VCaP (cell line): Measurements from ENCODE around the gene DNAJC16.
A peak's percentile ranks its signal among the peaks of the same experiment; 100 is the strongest.
"Not testable (repeated sequence)": the region's sequence is repeated elsewhere in the genome, so short reads cannot be mapped to it uniquely, and the experiment has no call there.

Experiments used
- H3K27ac ChIP-seq: fragments of 450-650 bp; 2 replicates; pipeline ENCODE4 v1.5.1; 2017
- TF ChIP-seq, protein P1 (sequence below): fragments of 450-650 bp; conservative IDR thresholded peaks from 2 replicates; pipeline ENCODE4 v1.5.1; 2017; ENCODE audit warnings: mild to moderate bottlenecking, moderate library complexity

Gene DNAJC16

DNA sequence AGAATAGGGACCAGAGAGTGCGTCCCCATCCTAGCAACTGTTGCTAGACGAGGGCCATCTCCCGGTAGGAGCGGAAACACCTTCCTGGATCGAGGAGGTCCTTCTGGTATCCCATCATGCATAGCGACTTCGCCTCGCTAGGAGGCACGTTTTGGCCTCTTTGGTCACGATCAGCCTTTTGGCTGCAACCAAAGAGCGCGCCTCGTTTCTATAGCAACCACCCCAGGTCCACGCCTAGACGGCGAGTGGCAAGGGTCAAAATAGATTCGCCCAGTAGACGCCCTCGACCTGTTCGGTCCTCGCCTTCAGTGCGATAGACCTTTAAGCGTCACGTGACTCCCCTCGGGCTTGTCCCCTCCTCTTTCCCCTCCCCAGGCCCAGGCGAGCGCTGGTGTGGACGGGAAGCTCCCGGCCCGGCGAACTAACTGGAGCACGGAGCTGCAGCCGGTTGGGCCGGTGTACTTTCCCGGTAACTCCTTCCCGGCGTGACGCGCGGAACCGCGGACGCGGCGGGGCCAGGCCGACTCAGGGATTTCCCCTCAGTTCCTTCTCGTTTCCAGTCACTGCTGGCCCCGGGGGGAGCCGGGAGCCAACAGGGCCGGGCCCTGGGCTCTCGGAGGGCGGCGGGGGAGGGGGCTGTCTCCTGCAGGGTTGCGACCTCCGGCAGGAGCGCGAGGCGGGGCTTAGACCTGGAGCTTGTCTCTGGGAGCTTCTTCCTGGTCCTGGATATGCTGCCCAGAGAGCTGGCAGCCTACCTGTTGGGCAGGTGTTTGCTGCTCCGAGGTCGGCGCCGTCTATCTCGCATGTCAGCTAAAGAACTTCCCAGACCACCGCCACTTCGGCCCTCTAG lies at the start of gene DNAJC16:
Gene DNAJC16, plus strand, starts transcription at position 359 of the 850 bp plus-strand sequence. CDS start 2,258 bp downstream, outside the sequence.
- peak within 1 kb of the TSS; percentile 90 for H3K27ac ChIP-seq
- TF ChIP-seq, protein P1, sequence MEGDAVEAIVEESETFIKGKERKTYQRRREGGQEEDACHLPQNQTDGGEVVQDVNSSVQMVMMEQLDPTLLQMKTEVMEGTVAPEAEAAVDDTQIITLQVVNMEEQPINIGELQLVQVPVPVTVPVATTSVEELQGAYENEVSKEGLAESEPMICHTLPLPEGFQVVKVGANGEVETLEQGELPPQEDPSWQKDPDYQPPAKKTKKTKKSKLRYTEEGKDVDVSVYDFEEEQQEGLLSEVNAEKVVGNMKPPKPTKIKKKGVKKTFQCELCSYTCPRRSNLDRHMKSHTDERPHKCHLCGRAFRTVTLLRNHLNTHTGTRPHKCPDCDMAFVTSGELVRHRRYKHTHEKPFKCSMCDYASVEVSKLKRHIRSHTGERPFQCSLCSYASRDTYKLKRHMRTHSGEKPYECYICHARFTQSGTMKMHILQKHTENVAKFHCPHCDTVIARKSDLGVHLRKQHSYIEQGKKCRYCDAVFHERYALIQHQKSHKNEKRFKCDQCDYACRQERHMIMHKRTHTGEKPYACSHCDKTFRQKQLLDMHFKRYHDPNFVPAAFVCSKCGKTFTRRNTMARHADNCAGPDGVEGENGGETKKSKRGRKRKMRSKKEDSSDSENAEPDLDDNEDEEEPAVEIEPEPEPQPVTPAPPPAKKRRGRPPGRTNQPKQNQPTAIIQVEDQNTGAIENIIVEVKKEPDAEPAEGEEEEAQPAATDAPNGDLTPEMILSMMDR = peak; percentile 21; the same call in 1 of the 2 replicates

DNA sequence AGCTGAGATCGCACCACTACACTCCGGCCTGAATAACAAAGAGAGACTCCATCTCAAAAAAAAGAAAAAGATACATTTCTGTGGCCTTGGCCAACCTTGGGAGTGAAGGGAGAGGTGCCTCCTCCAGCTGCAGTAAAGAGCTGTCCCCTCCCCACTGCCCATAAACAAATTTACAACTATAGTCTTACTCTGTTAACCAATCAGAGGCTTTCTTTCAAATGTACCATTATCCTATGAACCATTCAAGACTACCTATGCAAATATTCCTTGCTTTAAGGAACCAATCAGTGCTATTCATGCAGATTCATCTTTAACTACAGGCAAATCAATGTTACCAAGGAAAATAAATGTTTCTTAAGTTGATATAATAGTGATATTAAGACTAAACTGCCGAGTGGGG lies 49.7 kb upstream of the DNAJC16 start:
- no peak overlapping the region for H3K27ac ChIP-seq
- TF ChIP-seq, protein P1 = no peak

DNA sequence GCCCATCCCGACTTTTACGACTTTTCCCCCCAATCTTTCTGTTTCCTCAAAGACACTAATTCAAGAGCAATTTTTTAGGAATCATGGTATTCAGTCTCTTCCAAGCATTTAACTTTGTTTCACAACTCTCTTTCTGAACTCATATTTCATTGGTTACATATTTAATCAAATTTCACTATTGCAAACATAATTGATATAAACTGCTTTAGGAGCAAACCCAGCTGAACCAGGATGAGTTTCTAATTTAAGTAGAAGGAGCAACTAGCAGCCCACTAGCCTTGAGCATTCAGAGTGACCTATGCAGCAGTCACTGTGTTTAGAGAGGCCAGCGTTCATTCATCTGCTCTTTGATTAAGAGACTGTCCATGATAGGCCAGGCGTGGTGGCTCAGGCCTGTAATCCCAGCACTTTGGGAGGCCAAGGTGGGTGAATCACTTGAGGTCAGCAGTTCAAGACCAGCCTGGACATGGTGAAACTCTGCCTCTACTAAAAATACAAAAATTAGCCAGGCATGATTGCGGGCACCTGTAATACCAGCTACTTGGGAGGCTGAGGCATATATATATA lies 48.9 kb upstream of the DNAJC16 start:
- TF ChIP-seq, protein P1 = no peak
- H3K27ac ChIP-seq = no peak overlapping the region

DNA sequence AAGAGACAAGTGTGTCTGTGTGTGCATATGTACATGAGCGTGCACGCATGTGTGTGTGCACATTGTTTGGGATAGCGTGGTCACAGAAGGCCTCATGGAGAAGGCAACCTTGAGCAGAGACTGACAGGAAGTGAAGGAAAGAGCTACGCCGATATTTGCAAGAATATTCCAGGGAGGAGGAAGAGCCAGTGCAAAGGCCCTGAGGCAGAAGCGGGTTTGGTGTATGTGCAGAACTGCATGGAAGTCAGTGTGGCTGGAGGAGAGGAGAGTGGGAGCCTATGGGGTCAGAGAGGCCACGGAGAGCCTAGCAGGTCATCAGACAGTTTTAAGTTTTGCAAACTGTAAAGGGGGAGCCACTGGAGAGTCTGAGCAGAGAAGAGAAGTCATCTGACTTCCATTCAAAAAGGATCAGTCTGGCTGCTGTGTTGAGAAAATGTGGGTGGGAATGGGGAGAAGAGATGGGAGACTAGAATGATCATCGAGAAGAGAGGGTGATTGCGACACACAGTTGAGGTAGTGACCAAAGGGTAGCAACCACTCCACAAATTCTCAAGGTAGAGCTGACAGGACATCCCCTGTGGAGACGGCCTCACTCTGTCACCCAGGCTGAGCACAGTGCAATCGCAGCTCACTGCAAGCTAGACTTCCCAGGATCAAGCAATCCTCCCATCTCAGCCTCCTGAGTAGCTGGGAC lies 46.8 kb upstream of the DNAJC16 start:
- TF ChIP-seq, protein P1 = no peak
- no peak overlapping the region for H3K27ac ChIP-seq

DNA sequence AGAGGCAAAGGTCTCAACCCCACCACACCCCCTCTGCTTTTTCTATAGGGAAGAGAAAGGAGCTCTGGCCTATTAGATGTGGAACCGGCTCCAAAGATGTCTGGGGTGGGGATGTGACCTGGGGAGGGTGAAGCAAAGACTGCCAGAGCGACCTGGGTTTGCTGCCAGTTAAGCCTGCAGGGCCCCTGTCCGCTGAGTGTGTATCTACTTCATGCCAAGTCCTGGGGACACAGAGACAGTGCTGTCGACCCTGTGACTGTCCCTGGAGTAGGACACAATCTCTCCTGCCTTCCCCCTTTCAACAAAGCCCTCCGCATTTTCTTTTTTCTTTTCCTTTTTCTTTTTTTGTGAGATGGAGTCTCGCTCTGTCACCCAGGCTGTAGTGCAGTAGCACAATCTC lies 44.2 kb upstream of the DNAJC16 start:
- H3K27ac ChIP-seq = not testable (repeated sequence)

DNA sequence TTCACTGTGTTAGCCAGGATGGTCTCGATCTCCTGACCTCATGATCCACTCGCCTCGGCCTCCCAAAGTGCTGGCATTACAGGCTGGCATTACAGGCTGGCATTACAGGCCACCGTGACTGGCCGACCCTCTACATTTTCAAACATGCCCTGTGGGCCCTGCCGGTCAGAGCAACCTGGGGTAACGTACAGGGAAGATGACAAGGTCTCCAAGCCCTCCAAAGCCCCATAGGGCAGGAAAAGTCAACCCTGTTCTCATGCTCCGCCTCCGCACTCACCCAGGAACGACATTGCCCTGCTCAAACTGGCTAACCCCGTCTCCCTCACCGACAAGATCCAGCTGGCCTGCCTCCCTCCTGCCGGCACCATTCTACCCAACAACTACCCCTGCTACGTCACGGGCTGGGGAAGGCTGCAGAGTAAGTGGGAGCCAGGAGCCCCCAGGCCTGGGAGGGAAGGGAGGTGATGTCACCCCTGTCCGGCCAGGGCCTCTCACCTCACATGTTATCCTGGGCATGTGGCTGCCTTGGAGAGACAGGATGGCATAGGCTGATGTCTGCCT lies 43.6 kb upstream of the DNAJC16 start:
- H3K27ac ChIP-seq = not testable (repeated sequence)

DNA sequence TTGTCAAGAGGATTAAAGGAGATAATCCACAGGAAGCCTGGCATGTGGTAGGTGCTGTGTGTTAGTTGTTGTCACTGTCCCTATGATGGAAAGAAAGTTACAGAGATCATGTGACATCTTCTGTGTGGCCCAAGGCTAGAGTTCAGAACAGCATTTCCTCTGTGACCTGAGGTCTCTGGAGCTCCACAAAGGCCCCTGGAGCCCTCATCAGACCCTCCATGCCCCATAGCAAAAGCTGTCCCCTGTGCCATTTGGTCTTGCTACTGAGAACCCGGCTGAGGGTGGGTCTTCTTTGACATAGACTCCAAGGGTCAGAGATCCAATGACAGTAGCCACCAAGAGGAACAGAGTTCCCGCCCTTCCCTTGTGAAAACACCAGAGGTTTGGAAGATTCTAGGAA lies 42.7 kb upstream of the DNAJC16 start:
- TF ChIP-seq, protein P1 = no peak
- no peak overlapping the region for H3K27ac ChIP-seq

DNA sequence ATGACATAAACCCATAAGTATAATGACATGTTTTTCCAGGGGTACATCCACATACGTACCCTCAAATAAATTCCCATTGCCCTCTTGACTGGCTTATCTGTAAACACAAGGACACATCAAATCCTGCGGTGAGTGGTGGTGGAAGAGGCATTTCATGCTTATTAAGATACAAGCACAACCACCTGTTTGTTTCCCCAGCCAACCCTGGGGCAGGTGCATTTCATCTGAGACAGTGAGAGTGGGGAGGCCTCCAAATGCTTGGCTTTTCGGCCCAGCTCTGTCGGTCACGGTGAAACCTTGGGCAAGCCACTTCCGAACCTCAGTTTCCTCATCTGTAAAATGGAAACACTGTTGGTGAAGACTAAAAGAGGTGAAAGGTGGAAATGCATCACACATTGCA lies 42.2 kb upstream of the DNAJC16 start:
- H3K27ac ChIP-seq = not testable (repeated sequence)

DNA sequence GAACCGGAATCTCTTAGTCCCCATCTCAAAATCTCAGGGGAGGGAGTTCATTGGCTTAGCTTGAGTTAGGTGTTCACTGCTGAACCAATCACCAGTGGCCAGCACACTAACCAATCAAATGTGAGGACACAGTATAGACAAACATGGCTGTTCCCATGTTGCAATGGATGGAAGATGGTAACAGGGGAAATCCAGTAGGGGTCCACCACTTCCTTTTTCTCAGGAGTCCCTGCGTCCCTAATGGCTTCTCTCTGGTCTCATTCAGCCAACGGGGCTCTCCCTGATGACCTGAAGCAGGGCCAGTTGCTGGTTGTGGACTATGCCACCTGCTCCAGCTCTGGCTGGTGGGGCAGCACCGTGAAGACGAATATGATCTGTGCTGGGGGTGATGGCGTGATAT lies 41.0 kb upstream of the DNAJC16 start:
- TF ChIP-seq, protein P1 = no peak
- H3K27ac ChIP-seq = no peak overlapping the region

DNA sequence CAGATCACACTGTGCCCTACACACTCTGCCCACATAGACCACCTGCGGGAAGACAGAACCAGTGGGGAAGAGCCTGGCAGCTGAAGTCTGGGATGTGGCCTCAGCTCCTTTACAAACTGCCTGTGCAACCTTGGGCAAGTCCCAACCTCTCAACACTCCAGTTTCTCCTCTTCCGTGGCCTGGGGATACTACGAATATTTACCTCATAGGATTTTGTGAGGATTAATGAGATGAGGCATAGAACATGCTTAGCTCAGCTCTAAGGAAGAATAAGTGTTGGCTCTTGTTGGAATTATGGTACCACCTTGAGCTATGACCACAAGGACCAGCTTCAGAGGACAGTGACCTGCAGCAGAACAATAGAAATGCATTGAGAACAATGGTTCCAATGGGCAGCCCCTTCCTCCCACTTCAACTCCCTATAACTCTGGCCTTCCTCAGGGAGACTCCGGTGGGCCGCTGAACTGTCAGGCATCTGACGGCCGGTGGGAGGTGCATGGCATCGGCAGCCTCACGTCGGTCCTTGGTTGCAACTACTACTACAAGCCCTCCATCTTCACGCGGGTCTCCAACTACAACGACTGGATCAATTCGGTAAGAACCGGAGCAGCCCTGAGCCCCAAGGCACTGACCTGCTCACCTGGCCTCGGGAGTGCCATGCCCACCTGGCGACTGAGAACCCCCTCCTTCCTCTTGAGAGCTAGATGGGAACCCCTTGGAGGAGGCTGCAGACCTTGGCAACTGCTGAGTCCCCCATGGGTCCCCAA lies 39.6 kb upstream of the DNAJC16 start:
- H3K27ac ChIP-seq = not testable (repeated sequence)
